ENCODE data around the gene RXYLT1. TPM values are rescaled to one million over a fixed set of nuclear protein-coding genes. Genes with fewer than 3 reads are reported as not detected.
A peak's percentile ranks its signal among the peaks of the same experiment; 100 is the strongest.

Gene RXYLT1
- total and polyA plus RNA-seq, 2 donors, result 15.7 TPM

DNA sequence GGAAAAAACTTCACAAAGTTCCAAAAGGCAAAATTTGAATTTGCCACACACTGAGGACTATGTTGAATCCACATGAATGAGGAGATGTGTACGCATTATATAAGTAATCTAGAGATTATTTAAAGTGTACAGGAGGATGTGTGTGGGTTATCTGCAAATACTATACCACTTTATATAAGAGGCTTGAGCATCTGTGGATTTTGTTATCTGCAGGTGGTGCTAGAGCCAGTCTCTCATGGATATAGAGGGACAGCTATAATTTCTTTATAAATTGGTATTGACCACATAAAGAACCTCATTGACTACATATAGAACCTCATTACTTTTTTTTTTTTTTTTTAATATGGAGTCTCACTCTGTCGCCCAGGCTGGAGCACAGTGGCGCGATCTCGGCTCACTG is 32.2 kb upstream of the RXYLT1 start:
- H3K27me3 ChIP-seq (ENCODE audit: control insufficient read depth in 2 of 2, insufficient read depth in 1 of 2, low read length in 1 of 2), result no peaks in the 10 kb centered on the region
- WGBS, result 89% methylated on average over 5 of the region's 5 CpGs
- no peak for DNase-seq (ENCODE audit: low read depth in 6 of 9, low spot score in 9 of 9)
- H3K4me3 ChIP-seq (ENCODE audit: low read length in 2 of 2), result no peak overlapping the region
- H3K4me1 ChIP-seq (ENCODE audit: control insufficient read depth in 2 of 2, insufficient read depth in 2 of 2, low read length in 2 of 2), result peaks cover 0 to 3% of the 10 kb centered on the region in 2 donors
- no peak overlapping the region for H3K27ac ChIP-seq (ENCODE audit: low read depth in 1 of 2, low read length in 1 of 2)
- H3K36me3 ChIP-seq (ENCODE audit: control insufficient read depth in 2 of 2, insufficient read depth in 2 of 2, low read length in 1 of 2), result no peaks in the 10 kb centered on the region
- H3K9me3 ChIP-seq (ENCODE audit: control insufficient read depth in 2 of 2, insufficient read depth in 1 of 2, low read length in 1 of 2), result no peaks in the 10 kb centered on the region

DNA sequence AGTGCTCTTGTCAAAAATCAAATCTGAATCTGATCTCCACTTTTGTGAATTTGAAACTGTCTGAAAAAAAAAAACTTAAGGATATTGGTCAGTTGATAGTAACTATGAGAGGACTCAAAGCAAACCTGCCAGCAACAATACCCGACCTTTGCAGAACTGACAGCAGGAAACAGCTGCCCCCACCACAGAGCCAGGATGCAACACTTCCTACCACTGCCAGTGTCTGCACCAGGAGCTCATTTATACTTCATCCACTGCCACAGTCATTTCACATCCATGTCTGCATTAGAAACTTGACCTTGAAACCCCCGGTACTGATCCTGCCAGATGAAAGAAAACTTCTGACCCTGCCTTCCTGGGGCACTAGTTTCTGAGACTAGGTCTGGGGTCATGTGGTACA is 27.4 kb upstream of the RXYLT1 start:
- no peaks in the 10 kb centered on the region for H3K27me3 ChIP-seq (ENCODE audit: control insufficient read depth in 2 of 2, insufficient read depth in 1 of 2, low read length in 1 of 2)
- no peak overlapping the region for H3K4me3 ChIP-seq (ENCODE audit: low read length in 2 of 2)
- 3% methylated on average over 2 of the region's 2 CpGs for WGBS
- H3K36me3 ChIP-seq (ENCODE audit: control insufficient read depth in 2 of 2, insufficient read depth in 2 of 2, low read length in 1 of 2), result no peaks in the 10 kb centered on the region
- peaks cover 0 to 3% of the 10 kb centered on the region in 2 donors for H3K4me1 ChIP-seq (ENCODE audit: control insufficient read depth in 2 of 2, insufficient read depth in 2 of 2, low read length in 2 of 2)
- DNase-seq (ENCODE audit: low read depth in 6 of 9, low spot score in 9 of 9), result peak in 2 of 9 donors; percentile 9 to 15
- H3K27ac ChIP-seq (ENCODE audit: low read depth in 1 of 2, low read length in 1 of 2), result no peak overlapping the region
- H3K9me3 ChIP-seq (ENCODE audit: control insufficient read depth in 2 of 2, insufficient read depth in 1 of 2, low read length in 1 of 2), result no peaks in the 10 kb centered on the region

DNA sequence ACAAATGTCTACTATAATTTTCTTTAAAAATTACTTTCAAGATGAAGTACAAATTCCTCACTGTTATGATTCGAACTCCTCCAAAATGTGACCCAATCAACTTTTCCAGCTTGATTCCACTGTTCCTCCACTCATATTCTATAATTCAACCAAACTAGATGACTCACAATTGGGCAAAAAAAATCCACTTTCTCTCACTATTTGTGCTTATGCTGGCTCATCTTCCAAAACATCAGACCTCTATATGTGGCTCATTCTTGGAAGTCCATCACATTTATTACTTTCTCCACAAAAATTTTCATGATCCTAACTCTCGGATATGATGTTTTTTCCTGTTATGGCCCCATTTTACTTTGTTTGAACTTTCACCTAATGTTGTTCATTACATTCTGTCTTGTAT is 26.9 kb upstream of the RXYLT1 start:
- 98% methylated on average over 2 of the region's 2 CpGs for WGBS

DNA sequence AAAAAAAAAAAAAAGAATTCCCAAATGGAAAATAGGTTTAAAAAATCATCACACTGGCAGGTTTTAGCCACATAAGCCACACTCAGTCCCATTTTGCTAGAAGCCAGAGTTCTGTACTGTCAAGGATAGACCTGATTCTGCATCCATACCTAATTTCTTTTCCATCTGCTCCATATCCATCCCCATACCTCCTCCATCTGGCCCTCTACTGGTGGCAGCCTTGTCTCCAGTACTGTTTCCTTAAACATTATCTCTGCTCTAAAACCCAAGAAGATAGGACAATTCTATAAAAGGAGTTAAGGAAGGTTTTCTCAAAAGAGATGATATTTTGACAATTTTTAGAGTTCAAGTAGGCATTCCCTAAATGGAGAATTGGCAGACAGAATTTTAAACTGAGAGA is 26.0 kb upstream of the RXYLT1 start:
- Histone ChIP-seq H3K27me3 (ENCODE audit: control insufficient read depth in 2 of 2, insufficient read depth in 1 of 2, low read length in 1 of 2) (no peaks in the 10 kb centered on the region), H3K4me3 (ENCODE audit: low read length in 2 of 2) (no peak overlapping the region), H3K9me3 (ENCODE audit: control insufficient read depth in 2 of 2, insufficient read depth in 1 of 2, low read length in 1 of 2) (no peaks in the 10 kb centered on the region), H3K36me3 (ENCODE audit: control insufficient read depth in 2 of 2, insufficient read depth in 2 of 2, low read length in 1 of 2) (no peaks in the 10 kb centered on the region), H3K4me1 (ENCODE audit: control insufficient read depth in 2 of 2, insufficient read depth in 2 of 2, low read length in 2 of 2) (peaks cover 0 to 3% of the 10 kb centered on the region in 2 donors), H3K27ac (ENCODE audit: low read depth in 1 of 2, low read length in 1 of 2) (no peak overlapping the region)
- DNase-seq (ENCODE audit: low read depth in 6 of 9, low spot score in 9 of 9), result no peak

More for the DNA sequence above, 26.9 kb upstream of the RXYLT1 start:
- Histone ChIP-seq H3K4me1 (ENCODE audit: control insufficient read depth in 2 of 2, insufficient read depth in 2 of 2, low read length in 2 of 2) (peaks cover 0 to 3% of the 10 kb centered on the region in 2 donors), H3K9me3 (ENCODE audit: control insufficient read depth in 2 of 2, insufficient read depth in 1 of 2, low read length in 1 of 2) (no peaks in the 10 kb centered on the region), H3K27ac (ENCODE audit: low read depth in 1 of 2, low read length in 1 of 2) (no peak overlapping the region), H3K36me3 (ENCODE audit: control insufficient read depth in 2 of 2, insufficient read depth in 2 of 2, low read length in 1 of 2) (no peaks in the 10 kb centered on the region), H3K4me3 (ENCODE audit: low read length in 2 of 2) (no peak overlapping the region), H3K27me3 (ENCODE audit: control insufficient read depth in 2 of 2, insufficient read depth in 1 of 2, low read length in 1 of 2) (no peaks in the 10 kb centered on the region)
- no peak for DNase-seq (ENCODE audit: low read depth in 6 of 9, low spot score in 9 of 9)

DNA sequence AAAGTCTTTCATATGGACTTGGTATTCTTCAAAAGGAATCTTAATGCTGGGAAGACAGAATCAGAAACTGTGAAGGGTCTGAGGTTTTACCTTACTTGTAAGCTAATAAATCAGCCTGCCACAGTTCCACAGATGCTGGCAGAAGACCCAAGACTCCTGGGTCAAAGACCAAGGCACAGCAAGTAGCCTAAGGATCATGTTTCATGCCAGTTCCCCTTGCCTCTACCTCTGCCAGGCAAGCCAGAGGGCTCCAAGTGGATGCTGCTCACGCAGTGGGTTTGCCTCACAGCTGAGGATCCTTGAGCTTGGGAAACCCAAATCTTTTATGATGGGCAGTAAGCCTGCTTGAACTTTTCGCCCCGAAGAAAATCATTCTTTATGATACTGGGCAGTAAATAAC is 15.2 kb upstream of the RXYLT1 start:
- no peaks in the 10 kb centered on the region for H3K27me3 ChIP-seq (ENCODE audit: control insufficient read depth in 2 of 2, insufficient read depth in 1 of 2, low read length in 1 of 2)
- WGBS, result 91% methylated on average over 3 of the region's 3 CpGs
- H3K4me1 ChIP-seq (ENCODE audit: control insufficient read depth in 2 of 2, insufficient read depth in 2 of 2, low read length in 2 of 2), result no peaks in the 10 kb centered on the region
- H3K4me3 ChIP-seq (ENCODE audit: low read length in 2 of 2), result no peak overlapping the region
- H3K9me3 ChIP-seq (ENCODE audit: control insufficient read depth in 2 of 2, insufficient read depth in 1 of 2, low read length in 1 of 2), result no peaks in the 10 kb centered on the region
- H3K36me3 ChIP-seq (ENCODE audit: control insufficient read depth in 2 of 2, insufficient read depth in 2 of 2, low read length in 1 of 2), result no peaks in the 10 kb centered on the region
- H3K27ac ChIP-seq (ENCODE audit: low read depth in 1 of 2, low read length in 1 of 2), result no peak overlapping the region
- no peak for DNase-seq (ENCODE audit: low read depth in 6 of 9, low spot score in 9 of 9)

DNA sequence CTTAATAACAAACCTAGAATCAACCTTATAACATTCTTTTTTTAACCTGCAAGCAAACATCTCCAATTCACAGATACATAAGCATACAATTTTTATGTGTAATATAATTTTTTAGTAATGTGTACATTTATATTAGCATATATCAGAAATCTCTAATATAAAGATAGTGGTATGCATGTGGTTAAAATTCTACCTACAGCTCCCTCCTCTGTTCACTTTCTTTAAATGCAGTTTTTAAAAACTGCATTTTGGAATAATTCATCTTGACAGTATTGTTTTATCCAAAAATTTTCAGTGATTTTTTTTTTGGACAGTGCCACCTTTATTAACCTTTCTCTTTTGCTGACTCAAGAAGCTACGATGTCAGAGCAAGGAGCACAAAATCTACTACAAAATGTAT is 13.2 kb upstream of the RXYLT1 start:
- Histone ChIP-seq H3K9me3 (ENCODE audit: control insufficient read depth in 2 of 2, insufficient read depth in 1 of 2, low read length in 1 of 2) (no peaks in the 10 kb centered on the region), H3K36me3 (ENCODE audit: control insufficient read depth in 2 of 2, insufficient read depth in 2 of 2, low read length in 1 of 2) (no peaks in the 10 kb centered on the region), H3K27me3 (ENCODE audit: control insufficient read depth in 2 of 2, insufficient read depth in 1 of 2, low read length in 1 of 2) (no peaks in the 10 kb centered on the region), H3K4me1 (ENCODE audit: control insufficient read depth in 2 of 2, insufficient read depth in 2 of 2, low read length in 2 of 2) (no peaks in the 10 kb centered on the region), H3K4me3 (ENCODE audit: low read length in 2 of 2) (no peak overlapping the region), H3K27ac (ENCODE audit: low read depth in 1 of 2, low read length in 1 of 2) (no peak overlapping the region)
- DNase-seq (ENCODE audit: low read depth in 6 of 9, low spot score in 9 of 9), result no peak
- 90% methylated on average over 1 of the region's 1 CpG for WGBS

DNA sequence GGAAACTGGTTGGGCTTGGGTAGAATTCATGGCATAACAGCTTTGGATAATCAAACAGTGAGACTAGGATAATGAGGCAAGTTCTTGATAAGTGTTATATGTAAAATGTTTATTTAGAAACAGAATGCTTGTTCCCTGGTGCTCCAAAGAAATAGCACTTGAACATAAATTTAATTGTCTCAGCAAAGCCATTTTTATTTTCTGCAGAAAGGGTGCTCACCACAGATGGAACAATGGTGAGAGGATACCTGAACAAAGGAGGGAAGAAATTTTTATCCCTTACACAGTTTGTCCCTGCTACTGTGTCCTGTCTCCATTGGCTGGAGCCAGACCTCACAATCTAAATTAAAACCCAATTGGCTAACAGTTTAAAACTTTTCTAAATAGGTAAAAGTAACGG is 9.3 kb upstream of the RXYLT1 start:
- Histone ChIP-seq H3K4me1 (ENCODE audit: control insufficient read depth in 2 of 2, insufficient read depth in 2 of 2, low read length in 2 of 2) (no peaks in the 10 kb centered on the region), H3K27me3 (ENCODE audit: control insufficient read depth in 2 of 2, insufficient read depth in 1 of 2, low read length in 1 of 2) (no peaks in the 10 kb centered on the region), H3K36me3 (ENCODE audit: control insufficient read depth in 2 of 2, insufficient read depth in 2 of 2, low read length in 1 of 2) (no peaks in the 10 kb centered on the region), H3K9me3 (ENCODE audit: control insufficient read depth in 2 of 2, insufficient read depth in 1 of 2, low read length in 1 of 2) (no peaks in the 10 kb centered on the region), H3K4me3 (ENCODE audit: low read length in 2 of 2) (no peak overlapping the region), H3K27ac (ENCODE audit: low read depth in 1 of 2, low read length in 1 of 2) (no peak overlapping the region)
- WGBS, result 97% methylated on average over 1 of the region's 1 CpG
- no peak for DNase-seq (ENCODE audit: low read depth in 6 of 9, low spot score in 9 of 9)

DNA sequence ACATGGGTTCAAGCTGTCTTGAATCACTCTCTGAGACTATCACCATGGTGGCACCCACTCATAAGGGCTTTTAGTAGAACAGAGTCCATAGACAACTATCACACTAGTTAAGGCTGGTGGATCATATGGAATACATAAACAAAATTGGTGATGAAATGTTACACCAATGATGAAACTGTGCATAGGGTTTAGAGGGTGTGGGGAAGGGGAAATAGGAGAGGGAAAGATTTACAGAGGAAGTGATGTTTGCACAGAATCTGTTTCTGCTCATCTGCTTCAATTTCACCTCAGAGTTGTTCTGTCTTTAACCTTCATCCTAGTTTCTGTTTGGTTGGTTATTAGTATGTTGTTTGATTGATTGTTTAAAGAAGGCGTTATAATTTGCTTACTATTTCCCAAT is 2.4 kb upstream of the RXYLT1 start:
- Histone ChIP-seq H3K4me1 (ENCODE audit: control insufficient read depth in 2 of 2, insufficient read depth in 2 of 2, low read length in 2 of 2) (peaks cover 3% of the 10 kb centered on the region in 2 donors), H3K27me3 (ENCODE audit: control insufficient read depth in 2 of 2, insufficient read depth in 1 of 2, low read length in 1 of 2) (no peaks in the 10 kb centered on the region), H3K27ac (ENCODE audit: low read depth in 1 of 2, low read length in 1 of 2) (no peak overlapping the region), H3K9me3 (ENCODE audit: control insufficient read depth in 2 of 2, insufficient read depth in 1 of 2, low read length in 1 of 2) (no peaks in the 10 kb centered on the region), H3K4me3 (ENCODE audit: low read length in 2 of 2) (no peak overlapping the region), H3K36me3 (ENCODE audit: control insufficient read depth in 2 of 2, insufficient read depth in 2 of 2, low read length in 1 of 2) (peaks cover 0 to 2% of the 10 kb centered on the region in 2 donors)
- no peak for DNase-seq (ENCODE audit: low read depth in 6 of 9, low spot score in 9 of 9)
- 97% methylated on average over 1 of the region's 1 CpG for WGBS

DNA sequence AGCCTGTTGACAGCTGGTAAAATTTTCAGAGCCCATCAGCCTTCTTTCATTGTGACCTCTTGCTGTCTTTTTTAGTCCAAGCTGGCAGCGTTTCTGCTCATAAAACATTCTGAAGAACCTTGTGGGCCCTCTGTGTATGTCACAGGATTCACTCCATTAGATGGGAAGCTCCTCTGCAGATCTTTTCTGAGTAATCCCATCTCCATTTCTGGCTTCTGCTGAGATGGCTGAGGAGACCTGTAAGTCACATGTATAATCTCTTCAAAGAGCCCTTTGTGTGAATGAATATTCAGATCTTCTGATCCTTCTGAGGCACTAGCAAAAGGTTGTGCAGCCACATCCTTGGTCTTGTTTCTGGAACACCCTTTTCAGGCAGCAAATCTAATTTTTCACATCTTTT is 2.8 kb downstream of the RXYLT1 start:
- Histone ChIP-seq H3K9me3 (ENCODE audit: control insufficient read depth in 2 of 2, insufficient read depth in 1 of 2, low read length in 1 of 2) (no peaks in the 10 kb centered on the region), H3K4me1 (ENCODE audit: control insufficient read depth in 2 of 2, insufficient read depth in 2 of 2, low read length in 2 of 2) (peaks cover 3% of the 10 kb centered on the region in 2 donors), H3K36me3 (ENCODE audit: control insufficient read depth in 2 of 2, insufficient read depth in 2 of 2, low read length in 1 of 2) (peaks cover 3 to 20% of the 10 kb centered on the region in 2 donors), H3K4me3 (ENCODE audit: low read length in 2 of 2) (no peak overlapping the region), H3K27me3 (ENCODE audit: control insufficient read depth in 2 of 2, insufficient read depth in 1 of 2, low read length in 1 of 2) (no peaks in the 10 kb centered on the region), H3K27ac (ENCODE audit: low read depth in 1 of 2, low read length in 1 of 2) (no peak overlapping the region)
- no peak for DNase-seq (ENCODE audit: low read depth in 6 of 9, low spot score in 9 of 9)
- 100% methylated on average over 1 of the region's 1 CpG for WGBS

DNA sequence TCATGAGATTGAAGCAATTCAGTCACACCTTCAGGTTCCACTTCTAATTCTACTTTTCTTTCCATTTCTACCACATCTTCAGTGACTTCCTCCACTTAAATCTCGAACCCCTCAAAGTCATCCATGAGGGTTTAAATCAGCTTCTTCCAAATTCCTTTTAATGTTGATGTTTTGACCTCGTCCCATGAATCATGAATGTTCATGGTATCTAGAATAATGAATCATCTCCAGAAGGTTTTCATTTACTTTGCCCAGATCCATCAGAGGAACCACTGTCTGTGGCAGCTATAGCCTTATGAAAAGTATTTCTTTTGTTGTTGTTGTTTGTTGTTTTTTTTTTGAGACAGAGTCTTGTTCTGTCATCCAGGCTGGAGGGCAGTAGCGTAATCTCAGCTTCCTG is 7.6 kb downstream of the RXYLT1 start:
- H3K4me3 ChIP-seq (ENCODE audit: low read length in 2 of 2), result no peak overlapping the region
- H3K36me3 ChIP-seq (ENCODE audit: control insufficient read depth in 2 of 2, insufficient read depth in 2 of 2, low read length in 1 of 2), result peaks cover 5 to 27% of the 10 kb centered on the region in 2 donors
- DNase-seq (ENCODE audit: low read depth in 6 of 9, low spot score in 9 of 9), result no peak

More for the DNA sequence above, 7.6 kb downstream of the RXYLT1 start:
- no peaks in the 10 kb centered on the region for H3K27me3 ChIP-seq (ENCODE audit: control insufficient read depth in 2 of 2, insufficient read depth in 1 of 2, low read length in 1 of 2)
- no peaks in the 10 kb centered on the region for H3K9me3 ChIP-seq (ENCODE audit: control insufficient read depth in 2 of 2, insufficient read depth in 1 of 2, low read length in 1 of 2)
- over 99% methylated on average over 3 of the region's 3 CpGs for WGBS
- no peaks in the 10 kb centered on the region for H3K4me1 ChIP-seq (ENCODE audit: control insufficient read depth in 2 of 2, insufficient read depth in 2 of 2, low read length in 2 of 2)
- H3K27ac ChIP-seq (ENCODE audit: low read depth in 1 of 2, low read length in 1 of 2), result no peak overlapping the region
